ENCODE measurements around the gene CPED1. TPM values are rescaled to one million over a fixed set of nuclear protein-coding genes. Genes with fewer than 3 reads are reported as not detected.
A peak's percentile ranks its signal among the peaks of the same experiment; 100 is the strongest.

CPED1 gene
- total RNA-seq, 4 donors from 2014 or later, result 15.0 to 32.1 (median 21.8) TPM

GRCh38 chr7:121039994-121040393 is 51.5 kb downstream of the CPED1 start:
- H3K4me3 ChIP-seq, result no peak overlapping the region
- H3K4me1 ChIP-seq, result peaks cover 0 to 19% (median 0%) of the 10 kb centered on the region in 4 donors
- H3K27ac ChIP-seq, result no peak overlapping the region
- H3K36me3 ChIP-seq, result no peaks in the 10 kb centered on the region
- 98% methylated on average over 2 of the region's 2 CpGs for WGBS, 2 donors
- no peaks in the 10 kb centered on the region for H3K27me3 ChIP-seq
- DNase-seq (ENCODE audit: low spot score in 2 of 2), result no peak
- peaks cover 0 to 5% (median 2%) of the 10 kb centered on the region in 4 donors for H3K9me3 ChIP-seq
- TF ChIP-seq CTCF (IDR thresholded peaks at IDR 0.05), result no peak
- TF ChIP-seq POLR2A (IDR thresholded peaks at IDR 0.05), result no peak
- no peak for TF ChIP-seq EP300 (IDR thresholded peaks at IDR 0.05)

GRCh38 chr7:121041516-121042148 is 53.1 kb downstream of the CPED1 start:
- H3K4me3 ChIP-seq, result peak overlapping the region in 1 of 4 donors; percentile 12
- WGBS, 2 donors, result 31 to 34% methylated on average over 6 of the region's 6 CpGs
- H3K27me3 ChIP-seq, result no peaks in the 10 kb centered on the region
- no peaks in the 10 kb centered on the region for H3K36me3 ChIP-seq
- peaks cover 0 to 31% (median 0%) of the 10 kb centered on the region in 4 donors for H3K4me1 ChIP-seq
- H3K9me3 ChIP-seq, result peaks cover 0 to 5% (median 0%) of the 10 kb centered on the region in 4 donors
- TF ChIP-seq POLR2A (IDR thresholded peaks at IDR 0.05), result no peak
- TF ChIP-seq CTCF (IDR thresholded peaks at IDR 0.05), result no peak
- no peak for TF ChIP-seq EP300 (IDR thresholded peaks at IDR 0.05)
- H3K27ac ChIP-seq, result peak overlapping the region in 3 of 4 donors; percentile 14 to 63 (median 31)
- no peak for DNase-seq (ENCODE audit: low spot score in 2 of 2)

- Histone ChIP-seq H3K27ac (peak overlapping the region in 1 of 4 donors; percentile 63), H3K9me3 (peaks cover 0 to 1% (median 0%) of the 10 kb centered on the region in 4 donors), H3K27me3 (no peaks in the 10 kb centered on the region), H3K36me3 (peaks cover 0 to 3% (median 0%) of the 10 kb centered on the region in 3 donors), H3K4me3 (no peak overlapping the region), H3K4me1 (peaks cover 0 to 31% (median 0%) of the 10 kb centered on the region in 4 donors)
- WGBS, 2 donors, result 88 to 92% methylated on average over 2 of the region's 2 CpGs
- TF ChIP-seq CTCF (IDR thresholded peaks at IDR 0.05), result no peak
- TF ChIP-seq POLR2A (IDR thresholded peaks at IDR 0.05), result no peak
- TF ChIP-seq EP300 (IDR thresholded peaks at IDR 0.05), result no peak
- DNase-seq (ENCODE audit: low spot score in 2 of 2), result no peak
Measured at GRCh38 chr7:121042195-121042594, 53.7 kb downstream of the CPED1 start.

- H3K36me3 ChIP-seq, result peaks cover 0 to 8% (median 0%) of the 10 kb centered on the region in 3 donors
- no peaks in the 10 kb centered on the region for H3K9me3 ChIP-seq
- H3K27me3 ChIP-seq, result no peaks in the 10 kb centered on the region
- DNase-seq (ENCODE audit: low spot score in 2 of 2), result no peak
- H3K4me3 ChIP-seq, result no peak overlapping the region
- no peak for TF ChIP-seq EP300 (IDR thresholded peaks at IDR 0.05)
- no peak for TF ChIP-seq CTCF (IDR thresholded peaks at IDR 0.05)
- TF ChIP-seq POLR2A (IDR thresholded peaks at IDR 0.05), result no peak
- H3K27ac ChIP-seq, result no peak overlapping the region
- peaks cover 0 to 31% (median 0%) of the 10 kb centered on the region in 4 donors for H3K4me1 ChIP-seq
- WGBS, 2 donors, result 92 to 97% methylated on average over 3 of the region's 3 CpGs
Measured at GRCh38 chr7:121042899-121043298, 54.4 kb downstream of the CPED1 start.

Measured in tibial nerve (tissue), 4 donors.